Measurements from ENCODE around the gene SPTBN1. TPM values are rescaled to one million over a fixed set of nuclear protein-coding genes. Genes with fewer than 3 reads are reported as not detected.

SPTBN1 gene
- total and polyA plus RNA-seq, 2 of the 4 experiments (the other 2 are of a cell fraction): 49.1 to 241 TPM

DNA sequence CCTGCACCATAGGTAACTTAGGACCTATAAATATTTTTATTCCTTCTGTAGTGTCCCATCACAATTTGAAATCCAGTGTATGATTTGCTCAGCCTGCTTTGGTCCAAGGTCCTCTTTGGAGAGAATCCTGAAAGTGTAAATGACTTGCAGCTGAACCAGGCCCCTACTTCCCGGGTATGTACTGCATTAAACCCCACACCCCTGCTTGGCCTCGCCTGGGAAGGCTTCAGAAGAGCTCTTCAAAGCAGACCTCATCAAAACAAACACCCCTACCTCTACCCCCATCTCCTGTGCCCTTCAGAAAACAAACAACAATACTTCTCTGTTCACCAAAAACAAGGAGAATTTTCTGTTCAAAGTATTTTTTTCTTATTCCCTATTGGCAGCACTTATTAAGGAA, 9.5 kb upstream of the SPTBN1 start:
- Histone ChIP-seq H3K23ac (ENCODE audit: low read depth, low read length) (no peak overlapping the region), H2BK5ac (ENCODE audit: low read depth, low read length, poor library complexity, severe bottlenecking) (no peak overlapping the region), H3K4me3 (ENCODE audit: insufficient read depth, low read depth, low read length) (no peak overlapping the region), H3K27ac (ENCODE audit: insufficient read depth, low read length) (no peak overlapping the region), H4K8ac (ENCODE audit: low read depth in 2 of 2, low read length in 2 of 2) (no peak overlapping the region), H3K56ac (ENCODE audit: extremely low read depth, insufficient read depth, low read length) (no peak overlapping the region), H2BK15ac (ENCODE audit: low read depth, low read length) (no peak overlapping the region), H2AK5ac (ENCODE audit: low read depth, low read length) (no peak overlapping the region), H2BK120ac (ENCODE audit: low read depth, low read length) (no peak overlapping the region), H3K4ac (ENCODE audit: low read depth, low read length) (no peak overlapping the region), H3K9me3 (ENCODE audit: control insufficient read depth, insufficient read depth, low read length) (no peaks in the 10 kb centered on the region), H3K4me1 (ENCODE audit: control insufficient read depth, insufficient read depth, low read length) (no peaks in the 10 kb centered on the region), H3K18ac (ENCODE audit: low read depth, low read length) (no peak overlapping the region), H3K9ac (ENCODE audit: low read depth, low read length) (no peak overlapping the region), H3K9me1 (ENCODE audit: insufficient read depth, low read length) (no peaks in the 10 kb centered on the region), H4K20me1 (ENCODE audit: insufficient read depth, low read length) (no peaks in the 10 kb centered on the region), H3K36me3 (ENCODE audit: control insufficient read depth, insufficient read depth, low read length) (no peaks in the 10 kb centered on the region), H2BK20ac (ENCODE audit: low read depth, low read length) (no peak overlapping the region), H3K14ac (replicated peaks; ENCODE audit: low read depth, low read length) (no peak overlapping the region), H4K5ac (ENCODE audit: low read depth, low read length) (no peak overlapping the region), H4K91ac (ENCODE audit: insufficient read depth, low read depth, low read length) (no peak overlapping the region), H3K27me3 (ENCODE audit: control insufficient read depth, insufficient read depth, low read length) (no peaks in the 10 kb centered on the region), H3K79me1 (ENCODE audit: low read depth in 1 of 2, low read length in 2 of 2) (no peaks in the 10 kb centered on the region), H2AK9ac (replicated peaks; ENCODE audit: low read depth, low read length, poor library complexity) (no peak overlapping the region), H2AFZ (replicated peaks; ENCODE audit: low read length, poor library complexity) (peak overlapping the region; percentile 68), H3K4me2 (ENCODE audit: low read depth, low read length) (no peak overlapping the region)
- intact Hi-C loops (cut with micrococcal nuclease): no loop called here
- 60% methylated on average over 1 of the region's 2 CpGs; no CpG with 5 or more reads in 1 of the 2 experiments for WGBS, 2 experiments (ENCODE audit: extremely low coverage in 2 of 2, insufficient read length in 1 of 2)
- ATAC-seq (ENCODE audit: low read depth) (no peak), DNase-seq (no peak)
- CTCF ChIA-PET: interaction anchor here (1.0 kb wide), 2 partner anchors 9 to 285 kb away, joined by 3 to 4 read pairs; partner anchors contain the start of gene SPTBN1
- TF ChIP-seq, protein P1, sequence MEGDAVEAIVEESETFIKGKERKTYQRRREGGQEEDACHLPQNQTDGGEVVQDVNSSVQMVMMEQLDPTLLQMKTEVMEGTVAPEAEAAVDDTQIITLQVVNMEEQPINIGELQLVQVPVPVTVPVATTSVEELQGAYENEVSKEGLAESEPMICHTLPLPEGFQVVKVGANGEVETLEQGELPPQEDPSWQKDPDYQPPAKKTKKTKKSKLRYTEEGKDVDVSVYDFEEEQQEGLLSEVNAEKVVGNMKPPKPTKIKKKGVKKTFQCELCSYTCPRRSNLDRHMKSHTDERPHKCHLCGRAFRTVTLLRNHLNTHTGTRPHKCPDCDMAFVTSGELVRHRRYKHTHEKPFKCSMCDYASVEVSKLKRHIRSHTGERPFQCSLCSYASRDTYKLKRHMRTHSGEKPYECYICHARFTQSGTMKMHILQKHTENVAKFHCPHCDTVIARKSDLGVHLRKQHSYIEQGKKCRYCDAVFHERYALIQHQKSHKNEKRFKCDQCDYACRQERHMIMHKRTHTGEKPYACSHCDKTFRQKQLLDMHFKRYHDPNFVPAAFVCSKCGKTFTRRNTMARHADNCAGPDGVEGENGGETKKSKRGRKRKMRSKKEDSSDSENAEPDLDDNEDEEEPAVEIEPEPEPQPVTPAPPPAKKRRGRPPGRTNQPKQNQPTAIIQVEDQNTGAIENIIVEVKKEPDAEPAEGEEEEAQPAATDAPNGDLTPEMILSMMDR (conservative IDR thresholded peaks at IDR 0.05; ENCODE audit: low read depth, low read length): no peak
- no peak for TF ChIP-seq MAFK (IDR thresholded peaks at IDR 0.05; ENCODE audit: low read depth, low read length)
- TF ChIP-seq MXI1 (IDR thresholded peaks at IDR 0.05; ENCODE audit: borderline replicate concordance, low read depth, low read length): no peak
- no peak for TF ChIP-seq SMC3 (IDR thresholded peaks at IDR 0.05; ENCODE audit: low read depth, low read length)
- no peak for TF ChIP-seq FOS (IDR thresholded peaks at IDR 0.05; ENCODE audit: low read depth, low read length)
- TF ChIP-seq RAD21 (IDR thresholded peaks at IDR 0.05; ENCODE audit: low read length): no peak
- TF ChIP-seq RCOR1 (IDR thresholded peaks at IDR 0.05; ENCODE audit: insufficient replicate concordance, low read length): no peak
- TF ChIP-seq, protein P2, sequence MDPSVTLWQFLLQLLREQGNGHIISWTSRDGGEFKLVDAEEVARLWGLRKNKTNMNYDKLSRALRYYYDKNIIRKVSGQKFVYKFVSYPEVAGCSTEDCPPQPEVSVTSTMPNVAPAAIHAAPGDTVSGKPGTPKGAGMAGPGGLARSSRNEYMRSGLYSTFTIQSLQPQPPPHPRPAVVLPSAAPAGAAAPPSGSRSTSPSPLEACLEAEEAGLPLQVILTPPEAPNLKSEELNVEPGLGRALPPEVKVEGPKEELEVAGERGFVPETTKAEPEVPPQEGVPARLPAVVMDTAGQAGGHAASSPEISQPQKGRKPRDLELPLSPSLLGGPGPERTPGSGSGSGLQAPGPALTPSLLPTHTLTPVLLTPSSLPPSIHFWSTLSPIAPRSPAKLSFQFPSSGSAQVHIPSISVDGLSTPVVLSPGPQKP (IDR thresholded peaks at IDR 0.05; ENCODE audit: borderline replicate concordance, low read depth, low read length): no peak
- TF ChIP-seq, protein P3, sequence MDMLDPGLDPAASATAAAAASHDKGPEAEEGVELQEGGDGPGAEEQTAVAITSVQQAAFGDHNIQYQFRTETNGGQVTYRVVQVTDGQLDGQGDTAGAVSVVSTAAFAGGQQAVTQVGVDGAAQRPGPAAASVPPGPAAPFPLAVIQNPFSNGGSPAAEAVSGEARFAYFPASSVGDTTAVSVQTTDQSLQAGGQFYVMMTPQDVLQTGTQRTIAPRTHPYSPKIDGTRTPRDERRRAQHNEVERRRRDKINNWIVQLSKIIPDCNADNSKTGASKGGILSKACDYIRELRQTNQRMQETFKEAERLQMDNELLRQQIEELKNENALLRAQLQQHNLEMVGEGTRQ (IDR thresholded peaks at IDR 0.05; ENCODE audit: low read depth, low read length): no peak
- TF ChIP-seq RFX5 (IDR thresholded peaks at IDR 0.05; ENCODE audit: low read depth, low read length): no peak
- POLR2A ChIA-PET (ENCODE audit: unreplicated experiment): no interaction called here
- dilution Hi-C loops (cut with HindIII; ENCODE audit: low sequenced_read_pairs, unreplicated experiment): no loop called here
- no TSS peak for BruUV-seq (replicated peaks)
- in situ Hi-C loops (cut with MboI; ENCODE audit: low sequenced_read_pairs): no loop called here

Measured in IMR-90 (cell line).